ENCODE results near the gene DDX47. TPM values are rescaled to one million over a fixed set of nuclear protein-coding genes. Genes with fewer than 3 reads are reported as not detected.

Gene DDX47
- total and polyA plus RNA-seq, 4 donors: 20.2 to 37.2 (median 25.9) TPM

DNA sequence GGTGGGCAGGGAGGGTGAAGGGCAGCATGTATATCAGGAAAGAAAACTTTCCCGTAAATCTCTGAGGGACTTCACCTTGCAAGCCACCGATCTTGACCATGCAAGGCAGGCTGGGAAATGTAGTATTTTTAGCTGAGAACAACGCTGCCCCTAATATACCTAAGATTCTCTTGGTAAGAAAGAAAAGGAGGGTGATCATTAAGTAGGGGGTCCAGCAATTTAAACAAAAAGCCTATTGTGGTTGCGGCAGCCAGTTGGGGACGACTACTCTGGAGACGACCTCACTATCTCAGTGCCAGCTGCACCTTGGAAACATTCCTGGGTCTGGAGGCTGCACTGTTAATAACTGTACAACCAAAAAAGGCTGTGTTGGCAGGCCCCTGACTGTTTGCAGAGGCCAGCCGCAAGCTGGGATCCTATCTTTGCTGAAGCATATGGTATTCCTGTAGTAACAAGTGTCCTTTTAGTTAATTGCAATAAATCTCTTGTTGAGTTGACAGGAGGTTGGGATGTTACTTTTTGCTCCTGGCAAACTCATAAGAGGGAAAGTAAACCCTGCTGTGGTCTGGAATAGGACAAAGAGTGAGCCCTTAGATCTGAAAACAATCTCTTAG is 21.3 kb upstream of the DDX47 start:
- no peak for DNase-seq (ENCODE audit: low spot score)
- Histone ChIP-seq H3K27me3 (ENCODE audit: control insufficient read depth in 4 of 4, insufficient read depth in 4 of 4, low read length in 3 of 4) (no peaks in the 10 kb centered on the region), H3K9me3 (ENCODE audit: control insufficient read depth in 4 of 4, low read length in 3 of 4) (no peaks in the 10 kb centered on the region), H3K27ac (ENCODE audit: low read depth in 1 of 2, low read length in 2 of 2) (no peak overlapping the region), H3K9ac (ENCODE audit: low read depth in 1 of 2, low read length in 2 of 2) (no peak overlapping the region), H3K4me3 (ENCODE audit: low read depth in 1 of 3, low read length in 3 of 3) (peak overlapping the region; percentile 3 to 49 (median 28)), H3K36me3 (ENCODE audit: control insufficient read depth in 4 of 4, insufficient read depth in 3 of 4, low read depth in 1 of 4, low read length in 3 of 4) (no peaks in the 10 kb centered on the region), H3K4me1 (ENCODE audit: control insufficient read depth in 4 of 4, insufficient read depth in 4 of 4, low read length in 3 of 4) (peaks cover 0 to 24% (median 15%) of the 10 kb centered on the region in 4 donors)
- TF ChIP-seq RXRA (IDR thresholded peaks at IDR 0.05): no peak
- peak; percentile 18 for TF ChIP-seq YY1 (IDR thresholded peaks at IDR 0.05)
- WGBS: 20% methylated on average over 7 of the region's 7 CpGs

DNA sequence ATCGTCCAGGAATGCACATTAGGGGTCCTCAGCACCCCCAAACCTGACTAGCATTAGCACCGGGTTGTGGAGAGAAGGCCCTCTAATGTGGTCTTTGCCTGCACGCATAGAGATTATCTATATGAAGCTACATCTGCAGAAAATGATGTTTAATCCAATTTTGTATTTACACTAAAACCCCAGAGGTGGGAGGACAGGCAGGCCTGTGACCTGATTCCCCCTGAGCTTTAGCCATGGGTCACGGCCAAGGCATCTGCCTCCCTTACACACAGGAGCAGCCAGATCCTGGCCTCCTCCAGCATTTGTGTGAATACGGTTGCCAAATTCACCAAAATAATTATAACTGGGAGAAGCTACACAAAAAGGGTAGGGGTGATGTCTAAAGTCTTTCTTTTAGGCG is 20.7 kb upstream of the DDX47 start:
- H3K9ac ChIP-seq (ENCODE audit: low read depth in 1 of 2, low read length in 2 of 2): no peak overlapping the region
- H3K4me1 ChIP-seq (ENCODE audit: control insufficient read depth in 4 of 4, insufficient read depth in 4 of 4, low read length in 3 of 4): peaks cover 0 to 21% (median 13%) of the 10 kb centered on the region in 4 donors
- WGBS: 90% methylated on average over 6 of the region's 6 CpGs
- H3K27me3 ChIP-seq (ENCODE audit: control insufficient read depth in 4 of 4, insufficient read depth in 4 of 4, low read length in 3 of 4): no peaks in the 10 kb centered on the region
- no peaks in the 10 kb centered on the region for H3K9me3 ChIP-seq (ENCODE audit: control insufficient read depth in 4 of 4, low read length in 3 of 4)
- DNase-seq (ENCODE audit: low spot score): no peak
- TF ChIP-seq FOXA2 (IDR thresholded peaks at IDR 0.05): no peak
- TF ChIP-seq YY1 (IDR thresholded peaks at IDR 0.05): no peak
- TF ChIP-seq TAF1 (conservative IDR thresholded peaks at IDR 0.05): no peak
- TF ChIP-seq, protein P1, sequence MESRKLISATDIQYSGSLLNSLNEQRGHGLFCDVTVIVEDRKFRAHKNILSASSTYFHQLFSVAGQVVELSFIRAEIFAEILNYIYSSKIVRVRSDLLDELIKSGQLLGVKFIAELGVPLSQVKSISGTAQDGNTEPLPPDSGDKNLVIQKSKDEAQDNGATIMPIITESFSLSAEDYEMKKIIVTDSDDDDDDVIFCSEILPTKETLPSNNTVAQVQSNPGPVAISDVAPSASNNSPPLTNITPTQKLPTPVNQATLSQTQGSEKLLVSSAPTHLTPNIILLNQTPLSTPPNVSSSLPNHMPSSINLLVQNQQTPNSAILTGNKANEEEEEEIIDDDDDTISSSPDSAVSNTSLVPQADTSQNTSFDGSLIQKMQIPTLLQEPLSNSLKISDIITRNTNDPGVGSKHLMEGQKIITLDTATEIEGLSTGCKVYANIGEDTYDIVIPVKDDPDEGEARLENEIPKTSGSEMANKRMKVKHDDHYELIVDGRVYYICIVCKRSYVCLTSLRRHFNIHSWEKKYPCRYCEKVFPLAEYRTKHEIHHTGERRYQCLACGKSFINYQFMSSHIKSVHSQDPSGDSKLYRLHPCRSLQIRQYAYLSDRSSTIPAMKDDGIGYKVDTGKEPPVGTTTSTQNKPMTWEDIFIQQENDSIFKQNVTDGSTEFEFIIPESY (IDR thresholded peaks at IDR 0.05): no peak
- TF ChIP-seq EGR1 (IDR thresholded peaks at IDR 0.05; ENCODE audit: low read depth in 2 of 2): no peak
- TF ChIP-seq RXRA (IDR thresholded peaks at IDR 0.05): no peak
- TF ChIP-seq RAD21 (IDR thresholded peaks at IDR 0.05): no peak
- no peak for TF ChIP-seq FOXA1 (IDR thresholded peaks at IDR 0.05)
- TF ChIP-seq, protein P2, sequence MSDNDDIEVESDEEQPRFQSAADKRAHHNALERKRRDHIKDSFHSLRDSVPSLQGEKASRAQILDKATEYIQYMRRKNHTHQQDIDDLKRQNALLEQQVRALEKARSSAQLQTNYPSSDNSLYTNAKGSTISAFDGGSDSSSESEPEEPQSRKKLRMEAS (IDR thresholded peaks at IDR 0.05): no peak
- TF ChIP-seq, protein P3, sequence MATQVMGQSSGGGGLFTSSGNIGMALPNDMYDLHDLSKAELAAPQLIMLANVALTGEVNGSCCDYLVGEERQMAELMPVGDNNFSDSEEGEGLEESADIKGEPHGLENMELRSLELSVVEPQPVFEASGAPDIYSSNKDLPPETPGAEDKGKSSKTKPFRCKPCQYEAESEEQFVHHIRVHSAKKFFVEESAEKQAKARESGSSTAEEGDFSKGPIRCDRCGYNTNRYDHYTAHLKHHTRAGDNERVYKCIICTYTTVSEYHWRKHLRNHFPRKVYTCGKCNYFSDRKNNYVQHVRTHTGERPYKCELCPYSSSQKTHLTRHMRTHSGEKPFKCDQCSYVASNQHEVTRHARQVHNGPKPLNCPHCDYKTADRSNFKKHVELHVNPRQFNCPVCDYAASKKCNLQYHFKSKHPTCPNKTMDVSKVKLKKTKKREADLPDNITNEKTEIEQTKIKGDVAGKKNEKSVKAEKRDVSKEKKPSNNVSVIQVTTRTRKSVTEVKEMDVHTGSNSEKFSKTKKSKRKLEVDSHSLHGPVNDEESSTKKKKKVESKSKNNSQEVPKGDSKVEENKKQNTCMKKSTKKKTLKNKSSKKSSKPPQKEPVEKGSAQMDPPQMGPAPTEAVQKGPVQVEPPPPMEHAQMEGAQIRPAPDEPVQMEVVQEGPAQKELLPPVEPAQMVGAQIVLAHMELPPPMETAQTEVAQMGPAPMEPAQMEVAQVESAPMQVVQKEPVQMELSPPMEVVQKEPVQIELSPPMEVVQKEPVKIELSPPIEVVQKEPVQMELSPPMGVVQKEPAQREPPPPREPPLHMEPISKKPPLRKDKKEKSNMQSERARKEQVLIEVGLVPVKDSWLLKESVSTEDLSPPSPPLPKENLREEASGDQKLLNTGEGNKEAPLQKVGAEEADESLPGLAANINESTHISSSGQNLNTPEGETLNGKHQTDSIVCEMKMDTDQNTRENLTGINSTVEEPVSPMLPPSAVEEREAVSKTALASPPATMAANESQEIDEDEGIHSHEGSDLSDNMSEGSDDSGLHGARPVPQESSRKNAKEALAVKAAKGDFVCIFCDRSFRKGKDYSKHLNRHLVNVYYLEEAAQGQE (IDR thresholded peaks at IDR 0.05): no peak
- TF ChIP-seq, protein P4, sequence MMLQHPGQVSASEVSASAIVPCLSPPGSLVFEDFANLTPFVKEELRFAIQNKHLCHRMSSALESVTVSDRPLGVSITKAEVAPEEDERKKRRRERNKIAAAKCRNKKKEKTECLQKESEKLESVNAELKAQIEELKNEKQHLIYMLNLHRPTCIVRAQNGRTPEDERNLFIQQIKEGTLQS (IDR thresholded peaks at IDR 0.05): no peak
- no peak for TF ChIP-seq GABPA (IDR thresholded peaks at IDR 0.05 in 1 of 2, conservative IDR thresholded peaks at IDR 0.05 in 1 of 2)
- H3K4me3 ChIP-seq (ENCODE audit: low read depth in 1 of 3, low read length in 3 of 3): no peak overlapping the region
- no peaks in the 10 kb centered on the region for H3K36me3 ChIP-seq (ENCODE audit: control insufficient read depth in 4 of 4, insufficient read depth in 3 of 4, low read depth in 1 of 4, low read length in 3 of 4)
- H3K27ac ChIP-seq (ENCODE audit: low read depth in 1 of 2, low read length in 2 of 2): no peak overlapping the region
